ENCODE results near the gene IRAK4.
A peak's percentile ranks its signal among the peaks of the same experiment; 100 is the strongest.

IRAK4 gene

GRCh38 chr12:43776498-43776897, 17.7 kb downstream of the IRAK4 start:
- no peak for DNase-seq

GRCh38 chr12:43786899-43787693, 28.3 kb downstream of the IRAK4 start:
- no peak for DNase-seq

GRCh38 chr12:43789941-43790340, 31.2 kb downstream of the IRAK4 start:
- DNase-seq = peak; percentile 4

- DNase-seq = peak; percentile 19
Observed at GRCh38 chr12:43795716-43796280, 37.0 kb downstream of the IRAK4 start.

- DNase-seq = no peak
Observed at GRCh38 chr12:43797561-43798217, 38.9 kb downstream of the IRAK4 start.

GRCh38 chr12:43805149-43805859, 46.6 kb downstream of the IRAK4 start:
- DNase-seq = peak; percentile 3

- DNase-seq = peak; percentile 38
Observed at GRCh38 chr12:43805860-43806736, 47.3 kb downstream of the IRAK4 start, which contains the start of gene TWF1. Gene TWF1 (minus strand): TSS chr12:43806317. CDS start chr12:43806245, 72 bp downstream.

GRCh38 chr12:43806737-43807072, 48.0 kb downstream of the IRAK4 start:
- no peak for DNase-seq

GRCh38 chr12:43807386-43807785, 48.6 kb downstream of the IRAK4 start:
- no peak for DNase-seq

- DNase-seq = no peak
Observed at GRCh38 chr12:43812057-43812456, 53.3 kb downstream of the IRAK4 start.

GRCh38 chr12:43812926-43813325, 54.2 kb downstream of the IRAK4 start:
- no peak for DNase-seq

- DNase-seq = no peak
Observed at GRCh38 chr12:43815416-43815815, 56.7 kb downstream of the IRAK4 start.

- no peak for DNase-seq
Observed at GRCh38 chr12:43816168-43816567, 57.4 kb downstream of the IRAK4 start.

GRCh38 chr12:43824207-43824775, 65.5 kb downstream of the IRAK4 start:
- no peak for DNase-seq

- DNase-seq = no peak
Observed at GRCh38 chr12:43826681-43827080, 67.9 kb downstream of the IRAK4 start.

- no peak for DNase-seq
Observed at GRCh38 chr12:43827093-43827492, 68.3 kb downstream of the IRAK4 start.

- DNase-seq = no peak
Observed at GRCh38 chr12:43832463-43833168, 73.9 kb downstream of the IRAK4 start.

GRCh38 chr12:43835264-43835655, 76.5 kb downstream of the IRAK4 start:
- DNase-seq = no peak

- peak; percentile 34 for DNase-seq
Observed at GRCh38 chr12:43835656-43836474, 77.1 kb downstream of the IRAK4 start, which contains the start of gene TMEM117. Gene TMEM117 (plus strand): TSS chr12:43836081.

GRCh38 chr12:43836475-43836989, 77.8 kb downstream of the IRAK4 start:
- no peak for DNase-seq

Measured in NCI-H2029 (cell line).